Activated CD4-positive, alpha-beta T cell treated with anti-CD3 and anti-CD28 coated beads for 1 hour (primary cell): ENCODE measurements around the gene OLFML1.
"Not testable (repeated sequence)": the region's sequence is repeated elsewhere in the genome, so short reads cannot be mapped to it uniquely, and the experiment has no call there.

Source experiments
- DNase-seq: peaks from one replicate; pipeline ENCODE4 v3.0.0-alpha.2; 2020

The OLFML1 gene

GRCh38 chr11:7513234-7514098 lies 28.2 kb downstream of the OLFML1 start, which contains the start of gene PPFIBP2:
Gene PPFIBP2, plus strand, starts transcription at chr11:7513999. Its CDS starts 35,477 bp downstream, at chr11:7549476.
- DNase-seq, result peak; percentile 75

GRCh38 chr11:7514099-7514591 lies 28.8 kb downstream of the OLFML1 start:
- no peak for DNase-seq

- no peak for DNase-seq
Observed at GRCh38 chr11:7515447-7515886, 30.2 kb downstream of the OLFML1 start.

- DNase-seq, result no peak
Observed at GRCh38 chr11:7516475-7516874, 31.2 kb downstream of the OLFML1 start.

GRCh38 chr11:7517743-7518142 lies 32.4 kb downstream of the OLFML1 start:
- not testable (repeated sequence) for DNase-seq

GRCh38 chr11:7518811-7519562 lies 33.7 kb downstream of the OLFML1 start:
- no peak for DNase-seq

- no peak for DNase-seq
Observed at GRCh38 chr11:7520011-7520942, 35.0 kb downstream of the OLFML1 start.

GRCh38 chr11:7520981-7521487 lies 35.7 kb downstream of the OLFML1 start:
- no peak for DNase-seq

- DNase-seq, result no peak
Observed at GRCh38 chr11:7522121-7522520, 36.8 kb downstream of the OLFML1 start.

- DNase-seq, result no peak
Observed at GRCh38 chr11:7522546-7522945, 37.2 kb downstream of the OLFML1 start.

- DNase-seq, result no peak
Observed at GRCh38 chr11:7523416-7524210, 38.3 kb downstream of the OLFML1 start.

GRCh38 chr11:7524462-7525235 lies 39.3 kb downstream of the OLFML1 start:
- DNase-seq, result no peak

GRCh38 chr11:7525424-7525823 lies 40.1 kb downstream of the OLFML1 start:
- no peak for DNase-seq

- DNase-seq, result no peak
Observed at GRCh38 chr11:7527029-7527428, 41.7 kb downstream of the OLFML1 start.

- DNase-seq, result no peak
Observed at GRCh38 chr11:7528514-7529049, 43.3 kb downstream of the OLFML1 start.

GRCh38 chr11:7530013-7530640 lies 44.8 kb downstream of the OLFML1 start:
- no peak for DNase-seq

GRCh38 chr11:7531011-7531410 lies 45.7 kb downstream of the OLFML1 start:
- no peak for DNase-seq

GRCh38 chr11:7532405-7533145 lies 47.3 kb downstream of the OLFML1 start:
- DNase-seq, result no peak
